Liver (tissue), 9 donors: ENCODE measurements around the gene TSSK2. TPM values are rescaled to one million over a fixed set of nuclear protein-coding genes. Genes with fewer than 3 reads are reported as not detected.

Experiments
- DNase-seq: peaks from one replicate; pipeline ENCODE4 v3.0.0-alpha.2; 2017; ENCODE audit warnings: low spot score
- H3K27ac ChIP-seq, 2 donors: one replicate each; pipeline ENCODE4 v1.7.0; 2013; ENCODE audit warnings: inconsistent platforms in 2 of 2, low read length in 2 of 2, control low read depth in 1 of 2, low read depth in 1 of 2, mild to moderate bottlenecking in 1 of 2
- H3K27me3 ChIP-seq, 4 donors: one replicate each; pipeline versions ENCODE4 v1.6.1 to v1.7.0; 2013; ENCODE audit warnings: low read length in 3 of 4, inconsistent platforms in 1 of 4, mild to moderate bottlenecking in 1 of 4, moderate library complexity in 1 of 4; ENCODE audit not compliant: control insufficient read depth in 4 of 4, insufficient read depth in 4 of 4
- H3K36me3 ChIP-seq, 4 donors: one replicate each; pipeline versions ENCODE4 v1.6.1 to v1.7.0; 2013; ENCODE audit warnings: low read length in 3 of 4, mild to moderate bottlenecking in 3 of 4, low read depth in 1 of 4, moderate library complexity in 1 of 4; ENCODE audit not compliant: control insufficient read depth in 4 of 4, insufficient read depth in 3 of 4
- H3K4me1 ChIP-seq, 4 donors: one replicate each; pipeline versions ENCODE4 v1.6.1 to v1.7.0; 2013; ENCODE audit warnings: low read length in 3 of 4, mild to moderate bottlenecking in 3 of 4, moderate library complexity in 1 of 4; ENCODE audit not compliant: control insufficient read depth in 4 of 4, insufficient read depth in 4 of 4
- H3K4me3 ChIP-seq, 3 donors: one replicate each; pipeline versions ENCODE4 v1.6.1 to v1.7.0; 2013; ENCODE audit warnings: low read length in 3 of 3, control low read depth in 1 of 3, low read depth in 1 of 3, mild to moderate bottlenecking in 1 of 3
- H3K9ac ChIP-seq, 2 donors: one replicate each; pipeline ENCODE4 v1.7.0; 2013; ENCODE audit warnings: low read length in 2 of 2, mild to moderate bottlenecking in 2 of 2, moderate library complexity in 2 of 2, control low read depth in 1 of 2, low read depth in 1 of 2
- H3K9me3 ChIP-seq, 4 donors: one replicate each; pipeline versions ENCODE4 v1.6.1 to v1.7.0; 2013; ENCODE audit warnings: low read length in 3 of 4; ENCODE audit not compliant: control insufficient read depth in 4 of 4
- ATF3 ChIP-seq: IDR thresholded peaks from 2 replicates; pipeline ENCODE4 v1.6.1; 2016; ENCODE audit warnings: antibody characterized with exemption
- CTCF ChIP-seq: fragments of 150-350 bp; IDR thresholded peaks from 2 replicates; pipeline ENCODE4 v1.5.1; 2017; ENCODE audit warnings: improper control_type of control experiment, low read depth, low read length; ENCODE audit not compliant: missing input control
- EGR1 ChIP-seq, 2 donors: IDR thresholded peaks; 2 replicates each; pipeline ENCODE4 v1.6.1; 2016 to 2018; ENCODE audit warnings: antibody characterized with exemption in 2 of 2, low read depth in 2 of 2
- FOXA1 ChIP-seq: IDR thresholded peaks from 2 replicates; pipeline ENCODE4 v1.6.1; 2016; ENCODE audit warnings: antibody characterized with exemption
- FOXA2 ChIP-seq: IDR thresholded peaks from 2 replicates; pipeline ENCODE4 v1.6.1; 2016; ENCODE audit warnings: antibody characterized with exemption
- GABPA ChIP-seq, 2 donors: IDR thresholded peaks in 1 of 2; conservative IDR thresholded peaks in 1 of 2; 2 replicates each; pipeline ENCODE4 v1.6.1; 2016; ENCODE audit warnings: antibody characterized with exemption in 2 of 2, mild to moderate bottlenecking in 1 of 2, moderate library complexity in 1 of 2
- HNF4A ChIP-seq, 2 donors: conservative IDR thresholded peaks; 2 replicates each; pipeline ENCODE4 v1.6.1; 2016; ENCODE audit warnings: antibody characterized with exemption in 2 of 2, mild to moderate bottlenecking in 2 of 2
- HNF4G ChIP-seq: IDR thresholded peaks from 2 replicates; pipeline ENCODE4 v1.6.1; 2016; ENCODE audit warnings: antibody characterized with exemption
- JUND ChIP-seq, 2 donors: IDR thresholded peaks; 2 replicates each; pipeline ENCODE4 v1.6.1; 2016; ENCODE audit warnings: antibody characterized with exemption in 2 of 2
- MAX ChIP-seq: IDR thresholded peaks from 2 replicates; pipeline ENCODE4 v1.6.1; 2016; ENCODE audit warnings: antibody characterized with exemption
- NR2F2 ChIP-seq: IDR thresholded peaks from 2 replicates; pipeline ENCODE4 v1.6.1; 2016; ENCODE audit warnings: antibody characterized with exemption
- RAD21 ChIP-seq, 2 donors: IDR thresholded peaks; 2 replicates each; pipeline ENCODE4 v1.6.1; 2016; ENCODE audit warnings: antibody characterized with exemption in 2 of 2, mild to moderate bottlenecking in 2 of 2
- REST ChIP-seq: IDR thresholded peaks from 2 replicates; pipeline ENCODE4 v1.6.1; 2016; ENCODE audit warnings: antibody characterized with exemption, mild to moderate bottlenecking
- RXRA ChIP-seq, 2 donors: IDR thresholded peaks; 2 replicates each; pipeline ENCODE4 v1.6.1; 2017 to 2018; ENCODE audit warnings: antibody characterized with exemption in 2 of 2, mild to moderate bottlenecking in 1 of 2
- SP1 ChIP-seq: IDR thresholded peaks from 2 replicates; pipeline ENCODE4 v1.6.1; 2018; ENCODE audit warnings: antibody characterized with exemption, mild to moderate bottlenecking
- YY1 ChIP-seq: IDR thresholded peaks from 2 replicates; pipeline ENCODE4 v1.6.1; 2016; ENCODE audit warnings: antibody characterized with exemption, mild to moderate bottlenecking
- WGBS: extraction: QIAGEN DNeasy Blood & Tissue Kit; methylation state at CpG from one replicate; pipeline ENCODE4 v1.1.7; 2013; 5-methylcytosine and 5-hydroxymethylcytosine counted together
- polyA plus RNA-seq, 2 donors: library from polyadenylated mRNA; stranded (reverse) in 1 of 2; unstranded in 1 of 2; fragments of 200-250 nt in 1 of 2; fragments of >200 nt in 1 of 2; fragmentation: Nextera tagmentation in 1 of 2; extraction: Ambion mirVana in 1 of 2; gene quantifications; one replicate each; pipeline versions ENCODE4 v1.2.1 to v1.2.3, GENCODE V29; 2013 to 2015
- total RNA-seq, 2 donors: library from RNA; depleted of rRNA; stranded (reverse); fragments of >200 nt; gene quantifications; one replicate each; pipeline ENCODE4 v1.2.3, GENCODE V29; 2014
- donor health status: healthy.
- donor health status: healthy.
- donor health status: healthy.
- donor health status: healthy.
- donor health status: healthy.

The TSSK2 gene
- total and polyA plus RNA-seq, 4 donors: 0.08 TPM; not detected in 3

- no peaks in the 10 kb centered on the region for H3K27me3 ChIP-seq
- no peaks in the 10 kb centered on the region for H3K9me3 ChIP-seq
- no peaks in the 10 kb centered on the region for H3K36me3 ChIP-seq
- peak; percentile 33 for DNase-seq
- 14% methylated on average over 55 of the region's 55 CpGs for WGBS
- peak overlapping the region; percentile 65 to 90 for H3K27ac ChIP-seq
- peak overlapping the region; percentile 62 to 84 (median 67) for H3K4me3 ChIP-seq
- TF ChIP-seq REST: no peak
- TF ChIP-seq RXRA (IDR thresholded peaks at IDR 0.05): peak in 1 of 2 donors; percentile 56
- TF ChIP-seq HNF4A (conservative IDR thresholded peaks at IDR 0.05): peak; percentile 82 to 92
- peak; percentile 21 for TF ChIP-seq YY1
- no peak for TF ChIP-seq HNF4G
- no peak for TF ChIP-seq CTCF
- TF ChIP-seq SP1: peak; percentile 60
- peak overlapping the region in 1 of 2 donors; percentile 62 for H3K9ac ChIP-seq
- H3K4me1 ChIP-seq: peaks cover 19 to 72% (median 60%) of the 10 kb centered on the region in 4 donors
Observed at GRCh38 chr22:19177164-19178064, 46.3 kb downstream of the TSSK2 start.

- no peaks in the 10 kb centered on the region for H3K27me3 ChIP-seq
- no peaks in the 10 kb centered on the region for H3K36me3 ChIP-seq
- peak overlapping the region in 1 of 2 donors; percentile 23 for H3K9ac ChIP-seq
- WGBS: under 1% methylated on average over 80 of the region's 80 CpGs
- no peaks in the 10 kb centered on the region for H3K9me3 ChIP-seq
- H3K4me3 ChIP-seq: peak overlapping the region; percentile 62 to 84 (median 67)
- no peak for DNase-seq
- H3K4me1 ChIP-seq: peaks cover 15 to 65% (median 53%) of the 10 kb centered on the region in 4 donors
- peak overlapping the region; percentile 65 to 90 for H3K27ac ChIP-seq
- no peak for TF ChIP-seq FOXA1
- no peak for TF ChIP-seq RAD21 (IDR thresholded peaks at IDR 0.05)
- no peak for TF ChIP-seq ATF3
- no peak for TF ChIP-seq FOXA2
- no peak for TF ChIP-seq NR2F2
- no peak for TF ChIP-seq EGR1 (IDR thresholded peaks at IDR 0.05; ENCODE audit: low read depth in 2 of 2)
- TF ChIP-seq HNF4A (conservative IDR thresholded peaks at IDR 0.05): no peak
- TF ChIP-seq CTCF: no peak
- TF ChIP-seq RXRA (IDR thresholded peaks at IDR 0.05): no peak
- TF ChIP-seq MAX: no peak
- no peak for TF ChIP-seq HNF4G
- no peak for TF ChIP-seq YY1
- no peak for TF ChIP-seq JUND (IDR thresholded peaks at IDR 0.05)
- no peak for TF ChIP-seq SP1
- TF ChIP-seq REST: no peak
- no peak for TF ChIP-seq GABPA (IDR thresholded peaks at IDR 0.05 in 1 of 2, conservative IDR thresholded peaks at IDR 0.05 in 1 of 2)
Observed at GRCh38 chr22:19178065-19178656, 47.1 kb downstream of the TSSK2 start.
